Choroid plexus epithelial cell (primary cell): ENCODE results near the gene AOPEP.

Experiments
- DNase-seq: peaks from one replicate; pipeline ENCODE4 v3.0.0-alpha.2; 2010; ENCODE audit warnings: low read depth
- H3K4me3 ChIP-seq: 2 replicates; pipeline ENCODE4 v1.5.1; 2011; ENCODE audit warnings: low read depth, mild to moderate bottlenecking, control low read depth, low read length, moderate library complexity
- CTCF ChIP-seq: conservative IDR thresholded peaks from 2 replicates; pipeline ENCODE4 v1.5.1; 2011; ENCODE audit warnings: low read depth, mild to moderate bottlenecking, control low read depth, inconsistent platforms, low read length, moderate library complexity

The AOPEP gene

GRCh38 chr9:95131023-95131943 is 404.8 kb downstream of the AOPEP start:
- peak; percentile 78 for DNase-seq
- peak; percentile 96 for TF ChIP-seq CTCF
- H3K4me3 ChIP-seq = no peak overlapping the region

GRCh38 chr9:95132366-95133324 is 406.1 kb downstream of the AOPEP start:
- no peak overlapping the region for H3K4me3 ChIP-seq
- no peak for TF ChIP-seq CTCF
- no peak for DNase-seq

- no peak overlapping the region for H3K4me3 ChIP-seq
- no peak for TF ChIP-seq CTCF
- no peak for DNase-seq
Measured at GRCh38 chr9:95133325-95133705, 406.8 kb downstream of the AOPEP start.

GRCh38 chr9:95134457-95134881 is 408.0 kb downstream of the AOPEP start:
- H3K4me3 ChIP-seq = no peak overlapping the region
- TF ChIP-seq CTCF = no peak
- no peak for DNase-seq

GRCh38 chr9:95135756-95136155 is 409.3 kb downstream of the AOPEP start:
- no peak for DNase-seq
- no peak for TF ChIP-seq CTCF
- H3K4me3 ChIP-seq = no peak overlapping the region
